NB4 (cell line): ENCODE results near the gene LMBR1.

Source experiments
- POLR2A ChIP-seq: IDR thresholded peaks from 2 replicates; pipeline ENCODE4 v1.6.1; 2011; ENCODE audit warnings: mild to moderate bottlenecking; ENCODE audit not compliant: insufficient read length; ENCODE audit errors: extremely low read depth
- TF ChIP-seq, protein P1 (sequence below): IDR thresholded peaks from one replicate; pipeline ENCODE4 v1.5.1; 2012; ENCODE audit warnings: low read depth, low read length
- TF ChIP-seq, protein P2 (sequence below): IDR thresholded peaks from 2 replicates; pipeline ENCODE4 v1.6.1; 2011; ENCODE audit warnings: low read depth, low read length

DNA sequence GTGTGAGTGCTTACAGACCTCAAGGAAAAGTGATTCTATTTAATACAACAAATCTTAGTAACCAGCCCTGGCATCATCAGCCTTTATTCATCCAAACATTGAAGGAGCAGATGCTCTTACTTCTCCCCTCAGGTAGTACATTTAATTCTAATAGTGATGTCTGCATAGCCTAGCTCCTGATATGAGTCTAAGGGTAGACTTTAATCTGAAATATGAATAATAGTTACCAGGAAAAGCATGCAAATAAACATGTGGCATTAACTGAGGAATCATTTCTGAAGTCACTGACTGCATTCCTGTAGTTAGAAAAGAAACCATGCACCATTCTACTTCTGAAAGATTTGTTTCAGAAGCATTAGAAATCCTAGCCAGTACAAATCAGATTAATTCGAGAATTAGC is 25.7 kb upstream of the LMBR1 start:
- TF ChIP-seq, protein P1, sequence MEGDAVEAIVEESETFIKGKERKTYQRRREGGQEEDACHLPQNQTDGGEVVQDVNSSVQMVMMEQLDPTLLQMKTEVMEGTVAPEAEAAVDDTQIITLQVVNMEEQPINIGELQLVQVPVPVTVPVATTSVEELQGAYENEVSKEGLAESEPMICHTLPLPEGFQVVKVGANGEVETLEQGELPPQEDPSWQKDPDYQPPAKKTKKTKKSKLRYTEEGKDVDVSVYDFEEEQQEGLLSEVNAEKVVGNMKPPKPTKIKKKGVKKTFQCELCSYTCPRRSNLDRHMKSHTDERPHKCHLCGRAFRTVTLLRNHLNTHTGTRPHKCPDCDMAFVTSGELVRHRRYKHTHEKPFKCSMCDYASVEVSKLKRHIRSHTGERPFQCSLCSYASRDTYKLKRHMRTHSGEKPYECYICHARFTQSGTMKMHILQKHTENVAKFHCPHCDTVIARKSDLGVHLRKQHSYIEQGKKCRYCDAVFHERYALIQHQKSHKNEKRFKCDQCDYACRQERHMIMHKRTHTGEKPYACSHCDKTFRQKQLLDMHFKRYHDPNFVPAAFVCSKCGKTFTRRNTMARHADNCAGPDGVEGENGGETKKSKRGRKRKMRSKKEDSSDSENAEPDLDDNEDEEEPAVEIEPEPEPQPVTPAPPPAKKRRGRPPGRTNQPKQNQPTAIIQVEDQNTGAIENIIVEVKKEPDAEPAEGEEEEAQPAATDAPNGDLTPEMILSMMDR: no peak
- TF ChIP-seq, protein P2, sequence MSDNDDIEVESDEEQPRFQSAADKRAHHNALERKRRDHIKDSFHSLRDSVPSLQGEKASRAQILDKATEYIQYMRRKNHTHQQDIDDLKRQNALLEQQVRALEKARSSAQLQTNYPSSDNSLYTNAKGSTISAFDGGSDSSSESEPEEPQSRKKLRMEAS: no peak
- TF ChIP-seq POLR2A: no peak
